NB4 (cell line): ENCODE data around the gene DUS3L.

Source experiments
- DNase-seq: peaks from one replicate; pipeline ENCODE4 v3.0.0; 2010; ENCODE audit warnings: low read depth
- H3K4me3 ChIP-seq: one replicate; pipeline ENCODE4 v1.5.1; 2011; ENCODE audit warnings: mild to moderate bottlenecking, low read depth, low read length, moderate library complexity
- MYC ChIP-seq: IDR thresholded peaks from 2 replicates; pipeline ENCODE4 v1.6.1; 2011; ENCODE audit warnings: low read depth, low read length
- POLR2A ChIP-seq: IDR thresholded peaks from 2 replicates; pipeline ENCODE4 v1.6.1; 2011; ENCODE audit warnings: mild to moderate bottlenecking; ENCODE audit not compliant: insufficient read length; ENCODE audit errors: extremely low read depth
- TF ChIP-seq, protein P1 (sequence below): IDR thresholded peaks from one replicate; pipeline ENCODE4 v1.5.1; 2012; ENCODE audit warnings: low read depth, low read length
- TF ChIP-seq, protein P2 (sequence below): IDR thresholded peaks from 2 replicates; pipeline ENCODE4 v1.6.1; 2011; ENCODE audit warnings: low read depth, low read length

DUS3L gene

DNA sequence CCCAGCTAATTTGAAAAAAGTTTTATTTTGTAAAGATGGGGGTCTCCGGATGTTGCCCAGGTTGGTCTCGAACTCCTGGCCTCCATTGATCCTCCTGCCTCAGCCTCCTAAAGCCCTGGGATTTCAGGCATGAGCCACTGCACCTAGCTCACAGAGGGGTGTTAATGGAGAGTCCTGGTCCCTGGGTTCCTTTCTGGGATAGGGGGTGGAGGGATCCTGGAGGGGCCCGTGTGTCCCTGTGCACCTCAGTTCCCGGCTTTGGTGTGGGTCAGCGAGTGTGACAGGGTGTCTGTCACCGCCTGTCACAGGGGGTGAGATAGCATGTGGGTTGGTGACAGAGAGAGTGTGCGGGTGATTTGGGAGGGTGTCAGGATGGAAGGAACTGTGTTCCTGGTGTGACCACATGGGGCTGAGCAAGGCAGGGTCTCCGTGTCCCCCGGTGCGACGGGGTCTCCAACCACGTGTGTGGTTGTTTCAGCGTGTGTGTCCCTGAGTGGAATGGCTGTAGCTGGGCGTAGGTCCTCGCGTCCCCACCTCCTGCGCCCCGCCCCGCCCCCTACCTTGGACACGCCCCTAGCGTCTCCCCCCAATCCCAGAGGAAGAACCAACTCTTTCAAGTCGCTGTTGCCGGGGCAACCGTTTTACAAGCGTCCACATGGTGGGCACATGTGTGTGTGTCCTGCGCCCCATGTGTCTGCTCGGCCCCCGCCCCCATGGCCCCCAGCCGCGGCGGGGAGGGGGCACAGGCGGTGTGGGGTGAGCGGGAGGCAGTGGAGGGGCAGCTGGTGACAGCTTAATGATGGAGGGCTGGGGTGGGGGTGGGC lies 11.0 kb upstream of the DUS3L start:
- DNase-seq: no peak
- TF ChIP-seq MYC (no peak), POLR2A (no peak)
- TF ChIP-seq, protein P1, sequence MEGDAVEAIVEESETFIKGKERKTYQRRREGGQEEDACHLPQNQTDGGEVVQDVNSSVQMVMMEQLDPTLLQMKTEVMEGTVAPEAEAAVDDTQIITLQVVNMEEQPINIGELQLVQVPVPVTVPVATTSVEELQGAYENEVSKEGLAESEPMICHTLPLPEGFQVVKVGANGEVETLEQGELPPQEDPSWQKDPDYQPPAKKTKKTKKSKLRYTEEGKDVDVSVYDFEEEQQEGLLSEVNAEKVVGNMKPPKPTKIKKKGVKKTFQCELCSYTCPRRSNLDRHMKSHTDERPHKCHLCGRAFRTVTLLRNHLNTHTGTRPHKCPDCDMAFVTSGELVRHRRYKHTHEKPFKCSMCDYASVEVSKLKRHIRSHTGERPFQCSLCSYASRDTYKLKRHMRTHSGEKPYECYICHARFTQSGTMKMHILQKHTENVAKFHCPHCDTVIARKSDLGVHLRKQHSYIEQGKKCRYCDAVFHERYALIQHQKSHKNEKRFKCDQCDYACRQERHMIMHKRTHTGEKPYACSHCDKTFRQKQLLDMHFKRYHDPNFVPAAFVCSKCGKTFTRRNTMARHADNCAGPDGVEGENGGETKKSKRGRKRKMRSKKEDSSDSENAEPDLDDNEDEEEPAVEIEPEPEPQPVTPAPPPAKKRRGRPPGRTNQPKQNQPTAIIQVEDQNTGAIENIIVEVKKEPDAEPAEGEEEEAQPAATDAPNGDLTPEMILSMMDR: no peak
- TF ChIP-seq, protein P2, sequence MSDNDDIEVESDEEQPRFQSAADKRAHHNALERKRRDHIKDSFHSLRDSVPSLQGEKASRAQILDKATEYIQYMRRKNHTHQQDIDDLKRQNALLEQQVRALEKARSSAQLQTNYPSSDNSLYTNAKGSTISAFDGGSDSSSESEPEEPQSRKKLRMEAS: no peak

GRCh38 chr19:5800361-5801270 lies 9.7 kb upstream of the DUS3L start:
- no peak for TF ChIP-seq MYC
- no peak for TF ChIP-seq POLR2A
- TF ChIP-seq, protein P2: no peak
- TF ChIP-seq, protein P1: no peak
- H3K4me3 ChIP-seq: no peak overlapping the region
- no peak for DNase-seq

More for the DNA sequence above, 11.0 kb upstream of the DUS3L start:
- H3K4me3 ChIP-seq: no peak overlapping the region

- no peak overlapping the region for H3K4me3 ChIP-seq
- TF ChIP-seq MYC (no peak), POLR2A (no peak)
- DNase-seq: no peak
These were observed 8.6 kb upstream of the DUS3L start for GRCh38 chr19:5799247-5800241.

DNA sequence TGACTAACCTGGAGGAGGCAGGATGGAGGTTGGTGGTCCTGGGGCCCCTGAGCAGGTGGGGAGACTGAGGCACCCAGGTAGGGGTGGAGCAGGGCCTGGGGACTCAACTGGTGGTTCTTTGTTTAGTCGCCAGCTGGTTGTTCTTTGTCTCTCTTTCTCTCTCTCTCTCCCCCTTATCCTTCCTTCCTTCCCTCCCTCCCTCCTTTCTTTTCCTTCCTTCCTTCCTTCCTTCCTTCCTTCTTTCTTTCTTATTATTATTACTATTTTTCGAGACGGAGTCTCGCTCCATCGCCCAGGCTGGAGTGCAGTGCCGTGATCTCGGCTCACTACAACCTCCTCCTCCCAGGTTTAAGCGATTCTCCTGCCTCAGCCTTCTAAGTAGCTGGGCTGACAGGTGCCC lies 7.3 kb upstream of the DUS3L start:
- DNase-seq: no peak
- TF ChIP-seq, protein P1: no peak
- TF ChIP-seq POLR2A (no peak), MYC (no peak)
- TF ChIP-seq, protein P2: no peak
- H3K4me3 ChIP-seq: no peak overlapping the region

GRCh38 chr19:5795382-5795919 lies 4.5 kb upstream of the DUS3L start:
- TF ChIP-seq, protein P2: no peak
- TF ChIP-seq POLR2A (no peak), MYC (no peak)
- TF ChIP-seq, protein P1: no peak
- H3K4me3 ChIP-seq: no peak overlapping the region
- DNase-seq: no peak
